GM19455 (cell line): ENCODE measurements around the gene CCDC30.
"Not testable (repeated sequence)": the region's sequence is repeated elsewhere in the genome, so short reads cannot be mapped to it uniquely, and the experiment has no call there.

ENCODE experiments used
- ATAC-seq: cut with Tn5 transposase; IDR thresholded peaks from one replicate; pipeline ENCODE4 v1.9.1; 2021; ENCODE audit not compliant: unreplicated experiment

CCDC30 gene

DNA sequence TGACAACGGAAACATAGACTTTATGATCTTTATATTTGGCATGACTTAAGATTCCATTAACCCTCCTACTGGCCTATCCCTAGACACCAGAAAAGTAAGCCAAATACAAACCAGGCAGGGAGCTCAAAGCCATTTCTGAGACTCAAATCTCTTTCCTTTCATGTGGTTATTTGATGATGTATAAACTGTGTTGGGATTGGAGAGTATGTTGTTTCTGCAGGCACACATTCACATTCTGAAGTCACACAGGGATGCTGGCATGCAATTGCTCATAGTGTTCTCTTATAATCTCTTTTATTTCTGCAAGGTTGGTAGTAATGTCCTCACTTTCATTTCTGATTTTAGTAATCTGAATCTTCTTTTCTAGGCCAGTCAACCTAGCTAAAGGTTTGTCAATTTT, 13.0 kb upstream of the CCDC30 start:
- ATAC-seq = no peak

DNA sequence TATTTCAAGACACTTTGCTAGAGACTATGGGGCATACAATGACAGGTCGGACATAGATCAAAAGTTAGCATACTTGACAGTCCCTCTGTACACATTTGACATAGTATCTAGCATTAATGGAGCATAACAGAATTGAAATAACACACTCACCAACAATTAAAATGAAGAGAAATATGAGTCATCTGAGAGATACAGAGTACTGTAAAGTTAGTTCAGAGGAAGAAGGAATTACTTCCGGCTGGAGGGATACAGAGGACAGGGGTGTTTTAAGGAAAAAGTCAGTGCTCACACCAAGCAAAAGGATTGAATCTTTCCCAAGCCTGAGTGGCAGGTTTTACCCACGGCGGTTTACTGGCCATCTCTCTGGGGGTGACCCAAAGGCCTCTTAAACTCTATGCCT, 9.7 kb upstream of the CCDC30 start:
- no peak for ATAC-seq

DNA sequence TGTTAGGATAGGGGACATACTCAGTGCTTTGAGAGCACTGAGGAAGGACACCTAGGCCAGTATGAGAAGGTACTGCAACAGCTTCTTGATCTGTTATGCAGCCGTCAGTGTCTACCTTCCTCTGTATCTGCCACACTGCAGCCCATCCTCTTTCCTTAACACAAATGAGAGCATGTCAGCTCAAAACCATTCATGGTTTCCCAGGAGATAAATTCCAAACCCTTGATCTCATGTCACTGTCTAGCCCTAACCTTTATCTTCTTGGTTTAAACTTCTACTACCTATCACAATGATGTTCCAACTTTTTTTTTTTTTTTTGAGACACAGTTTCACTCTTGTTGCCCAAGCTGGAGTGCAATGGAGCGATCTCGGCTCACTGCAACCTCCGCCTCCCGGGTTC, 8.7 kb upstream of the CCDC30 start:
- ATAC-seq = no peak

DNA sequence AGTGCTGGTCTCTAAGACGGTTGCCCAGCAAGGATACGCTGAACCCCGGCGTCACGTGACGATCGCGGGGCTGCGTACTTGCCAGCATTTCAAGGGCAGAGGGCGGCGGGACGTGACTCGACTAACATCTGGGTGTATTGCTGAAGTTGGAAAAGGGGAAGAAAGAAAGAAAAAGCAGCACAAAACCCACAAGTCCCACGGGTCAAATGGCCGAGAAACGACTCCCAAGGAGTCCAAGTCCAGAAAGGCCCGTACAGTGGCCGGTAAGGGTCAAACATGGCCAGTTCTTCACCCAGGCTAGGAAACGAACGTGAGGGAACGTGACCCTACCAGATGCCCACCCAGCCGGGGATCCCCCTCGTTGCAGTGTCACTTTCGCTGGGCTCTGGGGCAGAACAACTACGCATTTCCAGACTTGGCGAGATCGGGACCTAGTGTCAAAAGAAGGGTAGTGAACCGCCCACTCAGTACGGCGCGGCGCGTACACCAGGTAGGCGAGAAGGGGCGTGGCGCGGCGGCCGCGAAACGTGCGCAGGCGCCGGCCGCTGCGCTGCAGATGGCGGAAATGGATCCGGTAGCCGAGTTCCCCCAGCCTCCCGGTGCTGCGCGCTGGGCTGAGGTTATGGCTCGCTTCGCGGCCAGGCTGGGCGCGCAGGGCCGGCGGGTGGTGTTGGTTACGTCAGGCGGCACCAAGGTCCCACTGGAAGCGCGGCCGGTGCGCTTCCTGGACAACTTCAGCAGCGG, 6.9 kb upstream of the CCDC30 start, which contains the start of the genes PPCS and ZMYND12:
TSS of gene PPCS (plus strand) at position 534 of the 744 bp plus-strand sequence. CDS start at position 557, 23 bp downstream.
TSS of gene ZMYND12 (minus strand) at position 13 of the 744 bp plus-strand sequence. CDS start 25 bp downstream, outside the sequence.
- ATAC-seq = peak; percentile 73

DNA sequence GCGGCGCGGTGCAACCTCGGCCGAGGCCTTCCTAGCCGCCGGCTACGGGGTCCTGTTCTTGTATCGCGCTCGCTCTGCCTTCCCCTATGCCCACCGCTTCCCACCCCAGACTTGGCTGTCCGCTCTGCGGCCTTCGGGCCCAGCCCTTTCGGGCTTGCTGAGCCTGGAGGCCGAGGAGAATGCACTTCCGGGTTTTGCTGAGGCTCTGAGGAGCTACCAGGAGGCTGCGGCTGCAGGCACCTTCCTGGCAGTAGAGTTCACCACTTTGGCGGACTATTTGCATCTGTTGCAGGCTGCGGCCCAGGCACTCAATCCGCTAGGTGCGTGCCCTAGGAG, 6.4 kb upstream of the CCDC30 start:
- ATAC-seq = peak; percentile 65

DNA sequence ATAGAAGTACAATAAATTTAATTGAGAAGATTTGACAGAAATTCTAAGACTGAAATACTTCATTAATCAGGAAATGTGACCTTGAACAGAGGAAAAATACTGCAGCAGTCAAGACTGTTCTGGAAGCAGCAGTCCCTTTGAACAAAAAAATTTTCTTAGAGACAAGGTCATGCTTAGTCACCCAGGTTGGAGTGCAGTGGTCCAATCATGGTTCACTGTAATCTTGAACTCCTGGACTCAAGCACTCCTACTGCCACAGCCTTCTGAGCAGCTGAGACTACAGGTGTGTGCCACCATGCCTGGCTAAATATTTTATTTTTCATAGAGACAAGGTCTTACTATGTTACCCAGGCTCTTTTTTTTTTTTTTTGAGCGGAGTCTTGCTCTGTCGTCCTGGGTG, 1.9 kb upstream of the CCDC30 start:
- ATAC-seq = no peak

DNA sequence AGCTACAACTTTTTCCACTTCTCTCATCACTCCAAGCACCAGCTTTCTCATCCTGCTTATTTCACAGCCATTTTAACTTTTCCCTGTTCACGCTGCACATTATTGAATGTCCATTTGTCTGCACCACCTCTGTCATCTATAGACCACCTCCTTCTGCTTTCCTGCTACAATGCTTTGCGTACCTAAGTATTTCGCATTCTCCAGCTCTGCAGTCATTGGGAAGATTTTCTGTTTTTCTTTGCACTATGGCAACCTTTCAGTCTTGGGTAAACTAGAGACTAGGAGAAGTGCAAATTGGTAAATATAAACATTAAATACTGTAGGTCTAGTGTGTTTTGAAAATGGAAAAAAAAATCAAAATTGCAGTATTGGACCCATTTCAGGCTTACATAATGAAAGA, 835 bp downstream of the CCDC30 start:
- no peak for ATAC-seq

DNA sequence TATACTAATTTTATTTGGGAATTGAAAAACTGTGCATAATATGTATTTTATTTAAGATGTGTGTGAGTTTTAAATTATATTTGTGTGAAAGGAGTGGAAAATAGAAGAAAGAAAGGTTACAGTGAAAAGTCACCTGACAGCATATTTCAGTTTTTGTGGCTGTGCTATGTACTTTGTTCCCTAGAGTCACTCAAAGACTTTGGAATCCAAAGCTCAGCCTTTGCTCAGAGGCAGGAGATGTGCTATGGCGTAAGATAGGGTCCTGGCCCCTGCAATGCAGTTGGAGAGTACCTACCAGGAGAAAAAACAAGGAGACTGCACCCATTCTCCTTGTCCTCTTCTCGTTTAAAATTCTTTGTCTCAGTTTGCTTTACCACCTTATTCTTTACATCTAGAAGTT, 2.9 kb downstream of the CCDC30 start:
- ATAC-seq = no peak

DNA sequence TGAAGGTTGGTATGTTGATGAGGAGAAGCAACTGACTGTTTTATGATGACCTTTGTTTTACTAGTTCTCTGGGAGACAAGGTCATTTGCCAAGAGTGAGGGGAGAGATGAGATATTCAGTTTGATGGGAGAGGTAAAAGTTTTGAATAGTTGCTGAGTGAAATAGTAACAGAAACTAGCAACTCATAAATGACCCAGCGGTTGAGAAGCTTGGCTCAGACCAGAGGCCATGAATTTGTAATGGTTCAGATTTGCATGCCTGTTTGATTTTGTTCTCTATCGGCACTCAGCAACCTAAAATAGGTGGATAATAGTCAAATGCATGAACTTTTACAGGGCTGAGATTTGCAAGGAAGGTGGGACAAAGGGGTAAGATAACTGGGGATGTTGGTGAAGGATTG, 6.6 kb downstream of the CCDC30 start:
- ATAC-seq = no peak

DNA sequence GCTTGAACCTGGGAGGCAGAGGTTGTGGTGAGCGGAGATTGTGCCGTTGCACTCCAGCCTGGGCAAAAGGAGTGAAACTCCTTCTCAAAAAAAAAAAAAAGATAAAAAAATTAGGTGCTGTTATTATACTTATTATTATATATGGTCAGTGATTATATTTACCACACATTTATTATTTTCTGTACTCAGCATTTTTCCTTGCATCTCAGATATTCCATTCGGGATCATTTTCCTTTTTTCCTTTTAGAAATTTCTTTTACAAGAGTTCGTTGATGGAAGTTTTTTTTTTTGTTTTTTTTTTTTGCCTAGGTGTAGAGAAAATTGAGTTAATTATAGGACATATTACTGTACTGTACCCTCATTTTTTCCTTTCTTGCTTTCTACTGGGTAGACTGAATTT, 13.5 kb downstream of the CCDC30 start:
- ATAC-seq = no peak

DNA sequence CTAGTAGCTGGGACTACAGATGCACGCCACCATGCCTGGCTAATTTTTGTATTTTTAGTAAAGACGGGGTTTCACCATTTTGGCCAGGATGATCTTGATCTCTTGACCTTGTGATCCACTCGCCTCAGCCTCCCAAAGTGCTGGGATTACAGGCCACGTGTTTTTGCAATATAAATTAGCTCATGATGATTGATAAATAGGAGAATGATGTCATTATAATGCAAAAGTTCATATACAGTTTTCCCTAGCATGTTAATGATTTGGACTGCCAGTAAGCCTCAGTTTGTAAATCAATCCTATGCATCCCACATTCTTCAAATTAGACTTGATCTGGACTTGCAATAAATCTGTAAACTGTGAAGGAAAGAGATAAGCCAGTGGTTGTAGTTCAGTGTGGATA, 14.3 kb downstream of the CCDC30 start:
- not testable (repeated sequence) for ATAC-seq

DNA sequence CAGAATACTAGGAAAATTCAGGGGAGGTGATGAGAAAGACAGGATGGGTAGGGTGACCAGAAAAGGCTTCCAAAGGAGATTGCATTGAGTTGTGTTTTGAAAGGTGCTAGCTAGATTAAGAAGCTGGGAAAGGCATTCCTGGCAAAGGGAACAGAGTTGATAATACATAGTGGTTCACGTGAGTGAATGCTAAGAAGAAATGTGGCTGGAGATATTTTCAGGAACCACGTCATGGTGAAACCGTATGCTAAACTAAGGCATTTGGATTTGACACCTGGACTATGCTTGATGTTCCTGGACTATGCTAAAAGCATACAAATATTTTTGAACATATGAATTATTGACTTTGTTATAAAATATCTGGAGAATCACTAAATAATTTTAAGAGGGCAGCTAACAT, 14.7 kb downstream of the CCDC30 start:
- ATAC-seq = no peak

DNA sequence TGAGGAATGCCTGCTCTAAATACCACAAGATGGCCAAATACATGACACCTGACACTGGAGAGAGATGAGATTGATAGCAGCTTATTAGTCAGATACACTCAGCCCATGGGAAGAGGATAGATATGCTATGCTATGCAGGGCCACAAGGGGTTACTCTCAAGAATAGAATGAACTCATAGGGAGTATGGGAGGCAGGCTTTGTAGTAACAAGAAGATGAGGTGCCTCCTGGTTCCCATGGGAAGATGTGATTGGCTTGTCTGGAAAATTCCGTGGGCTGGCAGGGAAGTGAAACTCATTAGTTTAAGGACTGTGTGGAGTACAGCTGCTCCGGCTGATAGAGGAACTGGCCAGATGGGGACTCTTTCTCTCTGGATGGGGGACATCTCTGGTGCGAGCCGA, 16.5 kb downstream of the CCDC30 start:
- no peak for ATAC-seq

DNA sequence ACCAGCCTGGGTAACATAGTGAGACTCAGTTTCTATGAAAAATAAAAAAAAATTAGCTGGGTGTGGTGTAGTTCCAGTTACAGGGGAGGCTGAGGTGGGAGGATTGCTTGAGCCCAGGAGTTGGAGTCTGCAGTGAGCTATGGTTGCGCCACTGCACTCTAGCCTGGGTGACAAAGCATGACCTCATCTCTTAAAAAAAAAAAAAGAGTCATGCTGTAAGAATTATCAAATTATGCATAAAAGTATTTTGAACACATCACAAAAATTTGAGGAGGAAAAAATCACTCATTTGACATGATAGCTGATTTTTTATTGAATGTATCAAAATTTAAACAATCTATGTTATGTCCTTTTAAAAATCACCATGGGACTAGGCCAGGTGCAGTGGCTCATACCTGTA, 17.8 kb downstream of the CCDC30 start:
- ATAC-seq = no peak

DNA sequence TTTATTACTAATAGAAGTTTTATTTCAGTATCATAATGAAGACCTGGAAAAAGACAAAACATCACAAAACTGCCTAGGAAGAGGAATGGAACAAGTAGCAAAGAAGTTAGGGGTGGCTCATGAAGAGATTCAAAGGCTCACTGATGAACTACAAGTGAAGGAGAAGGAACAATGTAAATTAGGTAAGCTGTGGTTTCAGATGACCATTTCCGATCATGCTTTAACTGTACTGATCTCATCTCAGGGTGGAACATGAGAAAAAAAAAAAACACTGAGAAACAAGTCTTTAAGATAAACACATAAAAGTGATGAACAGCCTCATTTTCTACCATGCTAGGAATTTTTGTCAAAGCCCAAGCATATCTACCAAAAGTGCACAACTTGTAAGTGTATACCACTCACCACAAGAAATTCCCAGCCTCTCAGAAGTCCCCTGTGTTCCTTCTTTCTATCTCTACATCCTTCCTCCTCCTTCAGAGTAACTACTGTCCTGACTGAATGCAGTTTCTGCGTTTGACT, 19.6 kb downstream of the CCDC30 start:
- no peak for ATAC-seq

DNA sequence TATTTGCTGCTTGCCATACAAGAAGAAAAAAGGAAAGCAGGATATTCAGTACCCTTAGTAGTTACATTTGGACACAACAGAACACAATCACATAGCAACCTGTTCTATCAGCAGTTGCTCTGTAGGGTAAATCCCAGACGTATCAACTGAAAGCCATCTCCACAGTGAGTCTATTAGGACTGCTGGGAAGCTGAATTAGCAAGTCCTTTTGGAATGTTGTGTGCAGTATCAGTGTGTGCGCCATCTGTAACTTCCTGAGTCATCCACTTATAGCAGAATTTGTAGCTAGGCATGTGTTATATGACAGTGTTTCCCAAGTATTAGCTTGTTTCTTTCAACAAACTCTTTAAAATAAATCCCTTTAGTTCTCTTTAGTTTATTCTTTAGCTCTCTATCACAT, 21.3 kb downstream of the CCDC30 start:
- no peak for ATAC-seq

DNA sequence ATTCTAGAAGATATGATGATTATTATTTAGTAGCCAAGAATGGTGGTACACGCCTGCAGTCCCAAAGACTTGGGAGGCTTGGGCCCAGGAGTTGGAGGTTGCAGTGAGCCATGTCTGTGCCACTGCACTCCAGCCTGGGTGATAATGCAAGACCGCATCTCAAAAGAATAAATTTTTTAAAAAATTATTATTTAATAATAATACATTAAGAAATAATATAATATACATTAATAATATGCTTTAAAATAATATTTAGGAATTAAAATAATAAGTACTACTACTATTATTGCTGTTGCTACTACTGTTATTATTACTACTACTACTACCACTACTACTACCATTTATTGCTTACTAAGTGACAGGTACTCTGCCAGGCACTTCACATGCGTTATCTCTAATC, 27.2 kb downstream of the CCDC30 start:
- ATAC-seq = no peak

DNA sequence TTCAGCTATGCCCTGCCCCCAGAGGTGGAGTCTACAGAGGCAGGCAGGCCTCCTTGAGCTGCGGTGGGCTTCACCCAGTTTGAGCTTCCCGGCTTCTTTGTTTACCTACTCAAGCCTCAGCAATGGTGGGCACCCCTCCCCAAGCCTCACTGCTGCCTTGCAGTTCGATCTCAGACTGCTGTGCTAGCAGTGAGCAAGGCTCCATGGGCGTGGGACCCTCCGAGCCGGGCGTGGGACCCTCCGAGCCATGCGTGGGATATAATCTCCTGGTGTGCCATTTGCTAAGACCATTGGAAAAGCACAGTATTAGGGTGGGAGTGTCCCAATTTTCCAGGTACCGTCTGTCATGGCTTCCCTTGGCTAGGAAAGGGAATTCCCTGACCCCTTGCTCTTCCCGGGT, 38.9 kb downstream of the CCDC30 start:
- not testable (repeated sequence) for ATAC-seq

DNA sequence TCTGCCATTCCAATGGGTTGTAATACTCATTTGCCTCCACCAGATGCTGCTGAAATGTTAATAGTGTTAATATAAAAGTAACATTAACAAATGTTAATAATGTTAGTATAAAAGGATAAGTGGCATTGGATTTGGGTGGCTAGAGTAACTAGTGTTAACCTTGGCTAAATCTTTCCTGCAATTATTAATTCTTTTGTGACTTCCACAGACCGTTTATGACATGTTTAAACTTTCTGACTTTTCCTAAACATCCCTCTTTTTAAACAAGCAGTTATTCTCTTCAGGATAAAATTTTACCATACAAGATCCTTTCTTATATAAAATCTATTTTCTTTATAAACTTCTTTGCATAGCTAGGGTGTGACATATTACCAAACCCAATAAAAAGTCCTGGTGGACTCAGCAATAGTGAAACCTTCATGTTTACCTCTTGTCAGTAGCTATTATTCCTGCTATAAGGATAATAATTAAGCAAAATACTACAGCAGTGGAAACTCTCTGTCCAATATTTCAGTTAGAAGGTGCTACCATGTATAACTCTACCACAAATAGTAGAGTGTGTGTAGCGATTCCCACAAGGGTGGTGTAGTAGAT, 41.5 kb downstream of the CCDC30 start:
- ATAC-seq = no peak

DNA sequence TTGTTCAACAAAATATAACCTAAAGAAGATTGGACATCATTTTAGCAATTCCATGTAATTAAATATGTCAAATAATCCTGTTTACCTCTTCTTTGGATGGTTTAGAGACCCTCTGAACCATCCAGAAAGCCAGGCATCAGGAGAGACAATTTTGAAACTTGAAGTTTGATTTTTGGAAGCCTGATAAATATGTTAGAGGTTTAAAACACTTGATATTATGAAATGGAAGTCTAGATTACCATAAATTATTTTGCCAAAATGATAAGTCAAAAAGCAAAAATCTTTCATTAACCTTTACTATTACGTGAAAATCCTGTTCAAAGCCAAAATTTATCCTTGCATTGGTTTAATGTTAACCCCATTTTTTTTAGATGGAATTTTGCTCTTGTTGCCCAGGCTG, 43.5 kb downstream of the CCDC30 start:
- ATAC-seq = no peak

DNA sequence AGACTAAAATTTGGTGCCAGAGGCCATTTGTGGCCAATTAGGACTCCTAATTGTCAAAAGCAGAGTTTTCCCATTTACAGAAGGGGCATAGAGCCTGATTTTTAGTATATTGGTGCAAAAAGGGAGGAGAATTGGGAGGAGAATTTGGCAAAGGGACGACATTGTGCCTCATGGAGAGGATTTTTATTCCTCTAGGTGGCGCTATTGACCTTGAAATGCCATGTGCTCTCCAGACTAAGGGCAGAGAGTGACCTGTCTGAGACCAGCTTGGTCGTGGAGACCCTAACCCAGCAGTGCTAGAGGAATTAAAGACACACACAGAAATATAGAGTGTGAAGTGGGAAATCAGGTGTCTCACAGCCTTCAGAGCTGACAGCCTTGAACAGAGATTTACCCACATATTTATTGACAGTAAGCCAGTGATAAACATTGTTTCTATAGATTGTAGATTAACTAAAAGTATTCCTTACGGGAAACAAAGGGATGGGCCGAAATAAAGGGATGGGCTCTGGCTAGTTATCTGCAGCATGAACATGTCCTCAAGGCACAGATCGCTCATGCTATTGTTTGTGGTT, 48.6 kb downstream of the CCDC30 start:
- ATAC-seq = not testable (repeated sequence)

DNA sequence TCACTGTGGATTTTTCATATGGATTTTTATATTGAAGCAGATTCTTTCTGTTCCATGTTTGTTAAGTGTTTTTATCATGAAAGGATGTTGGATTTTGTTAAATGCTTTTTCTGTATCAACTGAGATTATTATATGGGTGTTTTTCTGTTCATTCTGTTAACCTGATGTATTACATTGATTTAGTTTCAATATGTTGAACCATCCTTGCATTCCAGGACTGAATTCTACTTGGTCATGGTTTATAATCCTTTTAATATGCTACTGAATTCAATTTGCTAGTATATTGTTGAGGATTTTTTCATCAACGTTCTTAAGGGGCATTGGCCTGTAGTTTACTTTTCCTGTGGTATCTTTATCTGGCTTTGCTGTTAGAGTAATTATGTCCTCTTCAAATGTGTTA, 55.8 kb downstream of the CCDC30 start:
- no peak for ATAC-seq
